ENCODE results near the gene RXRA. TPM values are rescaled to one million over a fixed set of nuclear protein-coding genes. Genes with fewer than 3 reads are reported as not detected.

The RXRA gene
- total and polyA plus RNA-seq, 2 experiments from 2014 or later: 32.9 to 46.1 TPM

GRCh38 chr9:134365115-134365596, 38.9 kb downstream of the RXRA start:
- no peaks in the 10 kb centered on the region for H3K36me3 ChIP-seq
- no peak for TF ChIP-seq CTCF (IDR thresholded peaks at IDR 0.05; ENCODE audit: low read depth, low read length)
- H3K4me1 ChIP-seq (ENCODE audit: low read depth): peaks cover 6% of the 10 kb centered on the region
- no peak for DNase-seq (ENCODE audit: low read depth in 1 of 2, low spot score in 1 of 2)
- no peaks in the 10 kb centered on the region for H3K27me3 ChIP-seq
- H3K4me3 ChIP-seq: no peak overlapping the region
- H3K27ac ChIP-seq: peak overlapping the region; percentile 28
- no peaks in the 10 kb centered on the region for H3K9me3 ChIP-seq (ENCODE audit: low read depth)

GRCh38 chr9:134365791-134366222, 39.6 kb downstream of the RXRA start:
- H3K4me1 ChIP-seq (ENCODE audit: low read depth): peaks cover 6% of the 10 kb centered on the region
- no peak for TF ChIP-seq CTCF (IDR thresholded peaks at IDR 0.05; ENCODE audit: low read depth, low read length)
- DNase-seq (ENCODE audit: low read depth in 1 of 2, low spot score in 1 of 2): peak; percentile 36 to 49
- H3K27me3 ChIP-seq: no peaks in the 10 kb centered on the region
- no peak overlapping the region for H3K4me3 ChIP-seq
- H3K36me3 ChIP-seq: no peaks in the 10 kb centered on the region
- peak overlapping the region; percentile 28 for H3K27ac ChIP-seq
- no peaks in the 10 kb centered on the region for H3K9me3 ChIP-seq (ENCODE audit: low read depth)

GRCh38 chr9:134366223-134367031, 40.2 kb downstream of the RXRA start:
- Histone ChIP-seq H3K27me3 (no peaks in the 10 kb centered on the region), H3K9me3 (ENCODE audit: low read depth) (no peaks in the 10 kb centered on the region), H3K4me1 (ENCODE audit: low read depth) (peaks cover 6% of the 10 kb centered on the region), H3K4me3 (no peak overlapping the region), H3K27ac (no peak overlapping the region), H3K36me3 (no peaks in the 10 kb centered on the region)
- DNase-seq (ENCODE audit: low read depth in 1 of 2, low spot score in 1 of 2): peak in 1 of 2 donors; percentile 88
- no peak for TF ChIP-seq CTCF (IDR thresholded peaks at IDR 0.05; ENCODE audit: low read depth, low read length)

GRCh38 chr9:134367061-134367460, 40.8 kb downstream of the RXRA start:
- no peak for DNase-seq (ENCODE audit: low read depth in 1 of 2, low spot score in 1 of 2)
- Histone ChIP-seq H3K4me1 (ENCODE audit: low read depth) (peaks cover 6% of the 10 kb centered on the region), H3K27ac (no peak overlapping the region), H3K4me3 (no peak overlapping the region), H3K9me3 (ENCODE audit: low read depth) (no peaks in the 10 kb centered on the region), H3K36me3 (no peaks in the 10 kb centered on the region), H3K27me3 (no peaks in the 10 kb centered on the region)
- no peak for TF ChIP-seq CTCF (IDR thresholded peaks at IDR 0.05; ENCODE audit: low read depth, low read length)

GRCh38 chr9:134367791-134368490, 41.7 kb downstream of the RXRA start:
- H3K27ac ChIP-seq: peak overlapping the region; percentile 4
- no peak for DNase-seq (ENCODE audit: low read depth in 1 of 2, low spot score in 1 of 2)
- H3K36me3 ChIP-seq: no peaks in the 10 kb centered on the region
- no peaks in the 10 kb centered on the region for H3K27me3 ChIP-seq
- H3K4me1 ChIP-seq (ENCODE audit: low read depth): peaks cover 6% of the 10 kb centered on the region
- TF ChIP-seq CTCF (IDR thresholded peaks at IDR 0.05; ENCODE audit: low read depth, low read length): no peak
- no peaks in the 10 kb centered on the region for H3K9me3 ChIP-seq (ENCODE audit: low read depth)
- H3K4me3 ChIP-seq: no peak overlapping the region

Measured in cardiac muscle cell (in vitro differentiated cells and primary cell).